Amygdala (tissue), 56 donors: ENCODE results near the gene BCAS3.
"Not testable (repeated sequence)": the region's sequence is repeated elsewhere in the genome, so short reads cannot be mapped to it uniquely, and the experiment has no call there.

Experiments
- DNase-seq, 56 donors: peaks; one replicate each; lab custom pipeline; 2025; lab: John Stamatoyannopoulos, UW

BCAS3 gene

GRCh38 chr17:60862482-60862881 is 184.8 kb downstream of the BCAS3 start:
- no peak for DNase-seq

- no peak for DNase-seq
These were observed 186.4 kb downstream of the BCAS3 start for GRCh38 chr17:60863892-60864707.

- DNase-seq: no peak
These were observed 187.0 kb downstream of the BCAS3 start for GRCh38 chr17:60864708-60865005.

- no peak for DNase-seq
These were observed 197.1 kb downstream of the BCAS3 start for GRCh38 chr17:60874772-60875171.

- not testable (repeated sequence) for DNase-seq
These were observed 209.3 kb downstream of the BCAS3 start for GRCh38 chr17:60886731-60887613.

GRCh38 chr17:60887614-60888028 is 210.0 kb downstream of the BCAS3 start:
- no peak for DNase-seq

GRCh38 chr17:60888812-60889709 is 211.4 kb downstream of the BCAS3 start:
- DNase-seq: no peak

GRCh38 chr17:60891149-60891548 is 213.5 kb downstream of the BCAS3 start:
- DNase-seq: no peak

GRCh38 chr17:60893475-60893874 is 215.8 kb downstream of the BCAS3 start:
- DNase-seq: no peak

- DNase-seq: no peak
These were observed 219.3 kb downstream of the BCAS3 start for GRCh38 chr17:60896996-60897395.

- DNase-seq: no peak
These were observed 221.5 kb downstream of the BCAS3 start for GRCh38 chr17:60899115-60899514.

- DNase-seq: no peak
These were observed 223.0 kb downstream of the BCAS3 start for GRCh38 chr17:60900688-60901087.

GRCh38 chr17:60901242-60901641 is 223.6 kb downstream of the BCAS3 start:
- DNase-seq: no peak

- no peak for DNase-seq
These were observed 224.2 kb downstream of the BCAS3 start for GRCh38 chr17:60901806-60902205.

GRCh38 chr17:60902399-60902798 is 224.7 kb downstream of the BCAS3 start:
- no peak for DNase-seq

- DNase-seq: no peak
These were observed 226.9 kb downstream of the BCAS3 start for GRCh38 chr17:60904582-60904981.

GRCh38 chr17:60905709-60906108 is 228.1 kb downstream of the BCAS3 start:
- DNase-seq: no peak

- no peak for DNase-seq
These were observed 230.7 kb downstream of the BCAS3 start for GRCh38 chr17:60908324-60908723.

GRCh38 chr17:60909405-60909804 is 231.8 kb downstream of the BCAS3 start:
- DNase-seq: no peak

GRCh38 chr17:60910415-60910814 is 232.8 kb downstream of the BCAS3 start:
- no peak for DNase-seq

GRCh38 chr17:60914078-60914477 is 236.4 kb downstream of the BCAS3 start:
- DNase-seq: no peak
